Measurements from ENCODE around the gene CTSK.
"Not testable (repeated sequence)": the region's sequence is repeated elsewhere in the genome, so short reads cannot be mapped to it uniquely, and the experiment has no call there.

CTSK gene

DNA sequence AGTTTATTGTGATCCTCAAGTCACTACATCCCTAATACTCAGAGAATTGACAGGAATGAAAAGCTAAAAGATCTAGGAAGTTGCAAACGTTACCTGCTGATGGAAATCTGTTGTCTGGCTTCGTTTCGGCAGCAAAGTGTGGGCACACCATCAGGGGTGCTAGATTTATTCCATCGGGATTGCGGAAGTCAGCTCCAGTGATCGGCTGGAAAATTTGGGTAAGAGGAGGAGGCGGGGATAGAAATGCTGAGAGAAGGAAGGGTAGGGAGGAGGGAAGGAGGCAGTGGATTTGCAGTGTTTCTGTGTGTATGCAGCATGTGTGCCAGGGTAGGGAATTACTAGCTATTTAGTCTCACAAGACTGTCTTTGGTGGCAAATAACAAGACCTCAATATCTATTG, at the start of gene CTSK:
Gene CTSK, minus strand, starts transcription at position 140 of the 400 bp plus-strand sequence. CDS start 1,455 bp downstream, outside the sequence.
- no peak for TF ChIP-seq CTCF (IDR thresholded peaks at IDR 0.05; ENCODE audit: poor library complexity, severe bottlenecking)
- Histone ChIP-seq H3K27me3 (ENCODE audit: insufficient read depth, poor library complexity, severe bottlenecking) (no peaks in the 10 kb centered on the region), H3K27ac (ENCODE audit: poor library complexity, severe bottlenecking) (peak within 1 kb of the TSS; percentile 46), H3K9me3 (ENCODE audit: severe bottlenecking) (no peaks in the 10 kb centered on the region), H3K36me3 (ENCODE audit: low read depth) (peaks cover 27% of the 10 kb centered on the region), H3K4me3 (ENCODE audit: severe bottlenecking) (no peak within 1 kb of the TSS), H3K4me1 (ENCODE audit: insufficient read depth, poor library complexity, severe bottlenecking) (peaks cover 7% of the 10 kb centered on the region)
- no peak for DNase-seq (ENCODE audit: low spot score)
- no peak for ATAC-seq (ENCODE audit: low read depth)

GRCh38 chr1:150852734-150853133, 44.7 kb upstream of the CTSK start:
- H3K4me1 ChIP-seq (ENCODE audit: insufficient read depth, poor library complexity, severe bottlenecking); ATAC-seq (ENCODE audit: low read depth); DNase-seq (ENCODE audit: low spot score); H3K9me3 ChIP-seq (ENCODE audit: severe bottlenecking); H3K27ac ChIP-seq (ENCODE audit: poor library complexity, severe bottlenecking); H3K27me3 ChIP-seq (ENCODE audit: insufficient read depth, poor library complexity, severe bottlenecking); H3K4me3 ChIP-seq (ENCODE audit: severe bottlenecking): not testable (repeated sequence)
- peaks cover 58% of the 10 kb centered on the region for H3K36me3 ChIP-seq (ENCODE audit: low read depth)

- not testable (repeated sequence) for H3K27ac ChIP-seq (ENCODE audit: poor library complexity, severe bottlenecking); H3K9me3 ChIP-seq (ENCODE audit: severe bottlenecking); DNase-seq (ENCODE audit: low spot score); H3K27me3 ChIP-seq (ENCODE audit: insufficient read depth, poor library complexity, severe bottlenecking); H3K4me3 ChIP-seq (ENCODE audit: severe bottlenecking); ATAC-seq (ENCODE audit: low read depth); H3K4me1 ChIP-seq (ENCODE audit: insufficient read depth, poor library complexity, severe bottlenecking)
- H3K36me3 ChIP-seq (ENCODE audit: low read depth), result peaks cover 49% of the 10 kb centered on the region
These were observed 42.8 kb upstream of the CTSK start for GRCh38 chr1:150850801-150851362.

DNA sequence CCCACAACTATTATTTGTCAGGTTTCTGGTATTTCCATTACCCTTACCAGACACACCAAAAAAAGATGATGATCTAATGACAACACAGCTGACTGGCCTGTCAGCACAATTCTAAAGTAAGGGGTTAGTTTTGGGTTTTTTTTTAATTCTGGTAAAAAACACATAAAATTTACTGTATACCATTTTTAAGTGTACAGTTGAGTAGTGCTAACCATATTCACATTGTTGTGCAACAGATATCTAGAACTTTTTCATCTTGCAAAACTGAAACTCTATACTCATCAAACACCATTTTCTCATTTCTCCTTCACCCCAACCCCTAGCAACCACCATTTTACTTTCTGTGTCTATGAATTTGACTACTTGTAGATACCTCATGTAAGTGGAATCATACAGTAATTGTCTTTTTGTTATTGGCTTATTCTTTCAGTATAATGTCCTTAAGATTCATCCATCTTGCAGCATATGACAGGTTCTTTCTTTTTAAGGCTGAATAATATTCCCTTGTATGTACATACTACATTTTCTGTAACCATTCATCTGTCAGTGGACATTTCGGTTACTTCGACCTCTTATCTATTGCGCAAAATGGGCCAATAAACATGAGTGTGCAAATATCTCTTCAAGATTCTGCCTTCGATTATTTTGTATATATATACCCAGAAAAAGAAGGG, 38.5 kb upstream of the CTSK start:
- ATAC-seq (ENCODE audit: low read depth) (no peak), DNase-seq (ENCODE audit: low spot score) (no peak)
- Histone ChIP-seq H3K9me3 (ENCODE audit: severe bottlenecking) (no peaks in the 10 kb centered on the region), H3K4me3 (ENCODE audit: severe bottlenecking) (no peak overlapping the region), H3K27ac (ENCODE audit: poor library complexity, severe bottlenecking) (no peak overlapping the region), H3K27me3 (ENCODE audit: insufficient read depth, poor library complexity, severe bottlenecking) (no peaks in the 10 kb centered on the region), H3K4me1 (ENCODE audit: insufficient read depth, poor library complexity, severe bottlenecking) (no peaks in the 10 kb centered on the region), H3K36me3 (ENCODE audit: low read depth) (peaks cover 24% of the 10 kb centered on the region)
- no peak for TF ChIP-seq CTCF (IDR thresholded peaks at IDR 0.05; ENCODE audit: poor library complexity, severe bottlenecking)

- Histone ChIP-seq H3K9me3 (ENCODE audit: severe bottlenecking) (no peaks in the 10 kb centered on the region), H3K4me3 (ENCODE audit: severe bottlenecking) (no peak overlapping the region), H3K27ac (ENCODE audit: poor library complexity, severe bottlenecking) (no peak overlapping the region), H3K27me3 (ENCODE audit: insufficient read depth, poor library complexity, severe bottlenecking) (no peaks in the 10 kb centered on the region), H3K4me1 (ENCODE audit: insufficient read depth, poor library complexity, severe bottlenecking) (no peaks in the 10 kb centered on the region), H3K36me3 (ENCODE audit: low read depth) (peaks cover 31% of the 10 kb centered on the region)
- DNase-seq (ENCODE audit: low spot score) (no peak), ATAC-seq (ENCODE audit: low read depth) (no peak)
- TF ChIP-seq CTCF (IDR thresholded peaks at IDR 0.05; ENCODE audit: poor library complexity, severe bottlenecking), result no peak
These were observed 35.4 kb upstream of the CTSK start for GRCh38 chr1:150843474-150843873.

DNA sequence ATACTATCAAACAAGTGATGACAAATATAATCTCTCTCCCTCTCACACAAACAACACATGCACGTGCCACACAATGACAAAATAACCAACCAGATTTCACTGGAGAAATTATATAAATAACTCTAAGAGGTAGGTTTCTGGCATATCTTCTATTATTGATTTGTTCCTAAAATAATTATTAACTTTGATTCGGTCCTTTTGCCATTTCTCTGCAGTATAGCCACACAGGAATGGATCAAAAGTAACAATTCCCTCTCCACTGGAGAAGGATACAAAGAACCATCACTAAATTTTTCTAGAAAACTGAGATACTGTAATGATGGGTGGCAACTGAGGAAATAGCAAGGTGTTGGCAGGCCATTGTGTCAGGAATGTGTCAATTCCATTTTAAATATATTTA, 34.9 kb upstream of the CTSK start:
- Histone ChIP-seq H3K4me1 (ENCODE audit: insufficient read depth, poor library complexity, severe bottlenecking) (no peaks in the 10 kb centered on the region), H3K36me3 (ENCODE audit: low read depth) (peaks cover 35% of the 10 kb centered on the region), H3K27ac (ENCODE audit: poor library complexity, severe bottlenecking) (no peak overlapping the region), H3K9me3 (ENCODE audit: severe bottlenecking) (no peaks in the 10 kb centered on the region), H3K4me3 (ENCODE audit: severe bottlenecking) (no peak overlapping the region), H3K27me3 (ENCODE audit: insufficient read depth, poor library complexity, severe bottlenecking) (no peaks in the 10 kb centered on the region)
- ATAC-seq (ENCODE audit: low read depth) (no peak), DNase-seq (ENCODE audit: low spot score) (no peak)
- no peak for TF ChIP-seq CTCF (IDR thresholded peaks at IDR 0.05; ENCODE audit: poor library complexity, severe bottlenecking)
